Testis (tissue), 2 donors: ENCODE results near the gene LTB.

Experiments used
- CTCF ChIP-seq, 3 experiments: fragments of 450-650 bp in 2 of 3; fragments of 200-600 bp in 1 of 3; sonication (generic) in 1 of 3; IDR thresholded peaks; one replicate each; pipeline ENCODE4 v1.5.1; 2016 to 2019; ENCODE audit warnings: antibody characterized with exemption in 3 of 3, mild to moderate bottlenecking in 2 of 3, moderate library complexity in 1 of 3
- POLR2A ChIP-seq: fragments of 450-650 bp; IDR thresholded peaks from one replicate; pipeline ENCODE4 v1.6.1; 2017; ENCODE audit warnings: antibody characterized with exemption, mild to moderate bottlenecking, moderate library complexity

- no peak for TF ChIP-seq CTCF (IDR thresholded peaks at IDR 0.05)
- no peak for TF ChIP-seq POLR2A
These were observed 25.1 kb upstream of the LTB start for GRCh38 chr6:31607317-31607716.
